ENCODE results near the gene GRIK4. TPM values are rescaled to one million over a fixed set of nuclear protein-coding genes. Genes with fewer than 3 reads are reported as not detected.

GRIK4 gene
- total RNA-seq, 4 donors from 2014 or later = 0.09 TPM; not detected in 3

DNA sequence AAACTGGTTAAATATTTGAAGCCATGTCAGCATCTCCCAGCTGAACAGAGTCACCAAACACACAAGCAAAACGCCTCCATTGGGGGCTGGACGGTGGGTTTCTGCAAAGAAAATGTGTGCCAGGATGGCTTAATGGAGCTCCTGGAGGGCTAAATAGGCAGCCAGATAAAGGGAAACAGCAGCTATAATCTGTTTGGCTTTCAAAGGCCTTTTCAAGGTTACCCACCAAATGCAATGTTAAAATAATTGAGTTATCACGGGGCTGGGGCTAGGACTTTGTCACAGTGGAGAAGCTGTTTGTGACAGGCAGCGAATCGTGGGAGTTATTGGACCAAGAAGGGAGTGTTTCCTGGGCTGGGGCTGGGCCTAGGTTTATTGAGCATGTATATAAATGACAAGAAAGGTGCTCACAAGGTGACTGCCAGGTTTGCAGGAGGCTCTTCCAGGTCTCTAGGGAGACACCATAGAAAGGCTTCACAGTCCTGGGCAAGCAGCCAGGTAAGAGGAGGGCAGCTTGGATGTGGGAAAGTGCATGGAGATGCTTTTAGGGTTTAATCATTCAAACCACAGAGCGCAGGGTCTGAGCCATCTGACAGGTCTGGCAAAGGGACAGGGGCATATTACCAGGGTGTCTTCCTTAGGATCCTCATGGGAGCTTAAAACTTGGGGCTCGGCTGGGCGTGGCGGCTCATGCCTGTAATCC lies 28.3 kb downstream of the GRIK4 start:
- TF ChIP-seq, protein P1, sequence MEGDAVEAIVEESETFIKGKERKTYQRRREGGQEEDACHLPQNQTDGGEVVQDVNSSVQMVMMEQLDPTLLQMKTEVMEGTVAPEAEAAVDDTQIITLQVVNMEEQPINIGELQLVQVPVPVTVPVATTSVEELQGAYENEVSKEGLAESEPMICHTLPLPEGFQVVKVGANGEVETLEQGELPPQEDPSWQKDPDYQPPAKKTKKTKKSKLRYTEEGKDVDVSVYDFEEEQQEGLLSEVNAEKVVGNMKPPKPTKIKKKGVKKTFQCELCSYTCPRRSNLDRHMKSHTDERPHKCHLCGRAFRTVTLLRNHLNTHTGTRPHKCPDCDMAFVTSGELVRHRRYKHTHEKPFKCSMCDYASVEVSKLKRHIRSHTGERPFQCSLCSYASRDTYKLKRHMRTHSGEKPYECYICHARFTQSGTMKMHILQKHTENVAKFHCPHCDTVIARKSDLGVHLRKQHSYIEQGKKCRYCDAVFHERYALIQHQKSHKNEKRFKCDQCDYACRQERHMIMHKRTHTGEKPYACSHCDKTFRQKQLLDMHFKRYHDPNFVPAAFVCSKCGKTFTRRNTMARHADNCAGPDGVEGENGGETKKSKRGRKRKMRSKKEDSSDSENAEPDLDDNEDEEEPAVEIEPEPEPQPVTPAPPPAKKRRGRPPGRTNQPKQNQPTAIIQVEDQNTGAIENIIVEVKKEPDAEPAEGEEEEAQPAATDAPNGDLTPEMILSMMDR (IDR thresholded peaks at IDR 0.05) = no peak
- ATAC-seq (ENCODE audit: low FRiP score) = no peak
- no peak for DNase-seq (ENCODE audit: low spot score)

- no peak for ATAC-seq (ENCODE audit: low FRiP score)
- TF ChIP-seq, protein P1 (IDR thresholded peaks at IDR 0.05) = no peak
- DNase-seq (ENCODE audit: low spot score) = no peak
Observed at GRCh38 chr11:120540744-120541465, 29.4 kb downstream of the GRIK4 start.

DNA sequence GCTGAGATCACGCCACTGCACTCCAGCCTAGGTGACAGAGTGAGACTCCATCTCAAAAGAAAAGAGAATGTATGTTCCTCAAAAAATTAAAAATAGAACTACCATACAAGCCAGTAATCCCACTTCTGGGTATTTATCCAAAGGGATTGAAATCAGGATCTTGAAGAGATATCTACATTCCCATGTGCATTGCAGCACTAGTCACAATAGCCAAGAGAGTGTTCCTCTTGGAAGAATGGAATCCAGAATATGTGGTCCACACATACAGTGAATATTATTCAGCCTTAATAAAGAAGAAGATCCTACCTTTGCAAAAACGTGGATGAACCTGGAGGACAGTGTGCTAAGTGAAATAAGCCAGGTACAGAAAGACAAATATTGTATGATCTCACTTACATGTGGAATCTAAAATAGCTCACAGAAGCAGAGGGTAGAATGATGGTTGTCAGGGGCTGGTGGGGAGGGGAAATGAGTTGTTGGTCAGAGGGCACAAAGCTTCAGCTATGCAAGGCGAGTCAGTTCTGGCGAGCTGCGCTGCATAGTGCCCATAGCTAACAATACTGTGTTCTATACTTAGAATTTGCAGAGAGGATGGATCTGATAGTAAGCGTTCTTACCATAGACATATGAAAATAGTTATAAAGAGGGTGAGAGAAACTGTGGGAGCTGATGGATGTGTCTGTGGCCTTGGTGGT lies 32.1 kb downstream of the GRIK4 start:
- DNase-seq (ENCODE audit: low spot score) (no peak), ATAC-seq (ENCODE audit: low FRiP score) (no peak)
- TF ChIP-seq, protein P1 (IDR thresholded peaks at IDR 0.05) = no peak

GRCh38 chr11:120545813-120546212 lies 34.3 kb downstream of the GRIK4 start:
- TF ChIP-seq, protein P1 (IDR thresholded peaks at IDR 0.05) = no peak
- ATAC-seq (ENCODE audit: low FRiP score) = no peak
- no peak for DNase-seq (ENCODE audit: low spot score)

DNA sequence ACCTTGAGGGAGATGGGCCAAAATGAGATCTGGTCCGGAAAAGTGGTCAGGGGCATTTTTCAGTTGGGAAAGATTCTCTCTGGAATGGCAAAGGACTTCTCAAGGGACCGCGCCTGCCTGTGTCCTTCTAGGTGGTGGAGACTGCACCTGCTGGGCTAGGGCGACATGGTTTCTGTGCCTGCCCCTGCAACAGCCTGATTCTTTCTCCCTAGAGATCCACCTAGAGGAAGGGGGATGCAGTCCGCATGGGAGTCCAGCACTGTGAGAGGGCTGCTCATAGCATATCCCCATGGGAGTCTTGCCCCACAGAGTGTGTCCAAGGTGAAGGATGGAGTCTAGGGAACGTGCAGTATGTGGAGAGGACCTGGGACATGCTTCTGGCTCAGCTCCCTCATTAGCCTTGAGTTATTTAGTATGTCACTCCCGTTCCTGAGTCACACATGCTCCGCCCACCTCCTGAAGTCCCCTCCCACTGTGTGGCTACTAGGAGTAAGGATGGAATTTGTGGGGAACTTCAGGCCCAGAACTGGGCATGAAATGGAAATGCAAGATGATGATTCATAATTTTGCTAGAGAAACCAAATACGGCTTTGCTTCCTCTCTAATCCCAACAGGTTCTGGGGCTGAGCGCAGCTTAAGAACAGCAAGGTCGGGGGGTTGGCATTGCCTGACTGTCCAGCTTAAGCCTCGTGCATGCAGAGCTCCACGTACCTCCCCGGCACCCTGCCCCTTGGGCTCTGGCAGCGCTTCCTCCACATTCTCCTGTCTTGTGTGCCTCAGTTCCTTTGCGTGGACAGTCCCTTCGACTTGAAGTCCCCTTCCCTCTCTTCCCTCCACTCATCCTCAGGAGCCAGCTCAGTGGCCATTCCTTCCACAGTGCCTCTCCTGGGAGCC lies 35.0 kb downstream of the GRIK4 start:
- ATAC-seq (ENCODE audit: low FRiP score) (peak; percentile 45), DNase-seq (ENCODE audit: low spot score) (no peak)
- TF ChIP-seq, protein P1 (IDR thresholded peaks at IDR 0.05) = no peak

GRCh38 chr11:120547316-120547715 lies 35.8 kb downstream of the GRIK4 start:
- DNase-seq (ENCODE audit: low spot score) = no peak
- ATAC-seq (ENCODE audit: low FRiP score) = no peak
- TF ChIP-seq, protein P1 (IDR thresholded peaks at IDR 0.05) = no peak

All from omental fat pad (tissue), 4 donors.